Motor neuron (in vitro differentiated cells): ENCODE results near the gene SLC25A13. TPM values are rescaled to one million over a fixed set of nuclear protein-coding genes. Genes with fewer than 3 reads are reported as not detected.

ENCODE experiments used
- ATAC-seq, 8 experiments: fragments of 200-7000 bp; cut with Tn5 transposase; replicated peaks in 6 of 8; 2 replicates each; pipeline ENCODE4 v1.8.0; 2021; ENCODE audit warnings: mild to moderate bottlenecking in 8 of 8, moderate library complexity in 8 of 8
- H3K27ac ChIP-seq, 2 donors: fragments of 250-450 bp; sonication (Bioruptor Pico); 2 replicates each; pipeline ENCODE4 v1.9.0; 2021; ENCODE audit warnings: antibody characterized with exemption in 2 of 2, mild to moderate bottlenecking in 2 of 2, moderate library complexity in 1 of 2
- H3K4me1 ChIP-seq, 2 donors: fragments of 250-450 bp; sonication (Bioruptor Pico); replicated peaks in 1 of 2; 2 replicates each; pipeline ENCODE4 v1.6.1; 2021; ENCODE audit warnings: antibody characterized with exemption in 2 of 2, mild to moderate bottlenecking in 2 of 2, moderate library complexity in 1 of 2
- H3K4me3 ChIP-seq, 5 donors: fragments of 250-450 bp; sonication (Bioruptor Pico); 2 replicates each; pipeline ENCODE4 v1.9.0; 2021; ENCODE audit warnings: antibody characterized with exemption in 5 of 5, mild to moderate bottlenecking in 5 of 5, moderate library complexity in 4 of 5
- WGBS, 10 experiments: fragments of 450-650 bp; shearing (Covaris generic); methylation state at CpG; one replicate each; pipeline ENCODE4 v1.0.0; 2022; 5-methylcytosine and 5-hydroxymethylcytosine counted together
- in situ Hi-C, 9 experiments: fragments of 400-800 bp; cut with MboI; loops; one replicate each; pipeline ENCODE4 v1.15.0; 2021; ENCODE audit warnings: low sequenced_read_pairs in 9 of 9, low pct_unique_long_range_greater_than_20kb in 2 of 9; ENCODE audit not compliant: unreplicated experiment in 9 of 9
- total RNA-seq, 8 experiments: library from RNA; unstranded; fragments of 300-600 nt; gene quantifications; 2 replicates each; pipeline versions ENCODE4 v1.2.3 to v1.2.4, GENCODE V29; 2022

SLC25A13 gene
- total RNA-seq, 8 experiments from 2014 or later, result 18.1 to 46.9 (median 29.1) TPM

DNA sequence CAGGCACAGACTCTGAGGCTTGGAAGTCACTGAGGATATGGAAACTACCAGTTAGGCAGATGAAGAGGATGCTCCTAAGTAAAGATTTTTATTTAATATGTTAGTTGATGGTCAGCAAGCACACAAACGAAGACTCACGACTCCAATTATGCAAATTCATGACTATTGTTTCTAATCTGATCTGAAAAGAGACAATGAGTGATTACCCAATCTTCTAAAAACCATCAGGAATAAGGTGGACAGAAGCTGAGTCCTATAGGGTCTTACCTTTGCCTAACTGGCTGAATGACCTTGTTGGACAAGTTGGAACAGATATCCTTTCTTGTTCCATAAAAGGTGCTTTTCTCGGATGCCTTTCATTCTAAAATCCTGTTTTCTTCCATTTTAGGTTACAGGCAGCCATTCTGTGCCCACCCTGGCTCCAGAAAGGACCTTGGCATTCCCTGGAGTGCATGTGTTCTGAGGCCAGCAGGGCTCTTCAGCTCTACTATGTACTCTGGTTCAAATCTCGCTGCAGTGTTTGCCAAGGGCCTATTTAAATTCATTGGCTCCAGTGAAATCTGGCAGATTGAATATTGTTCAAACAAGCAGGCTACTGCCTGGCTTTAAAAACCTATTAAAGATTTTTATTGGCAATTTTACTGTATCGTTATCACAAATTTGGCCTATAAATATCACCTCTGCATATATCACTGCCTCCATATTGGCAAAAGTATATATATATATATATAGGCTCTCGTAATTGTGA lies 77.5 kb downstream of the SLC25A13 start:
- H3K4me1 ChIP-seq, result peaks cover 12 to 14% of the 10 kb centered on the region in 2 donors
- in situ Hi-C loops, result no loop called here
- H3K27ac ChIP-seq, result no peak overlapping the region
- no peak overlapping the region for H3K4me3 ChIP-seq
- 73 to 100% (median 91%) methylated on average over 2 to 6 of the region's 6 CpGs; no CpG with 5 or more reads in 1 of the 10 experiments for WGBS, 10 experiments
- no peak for ATAC-seq

DNA sequence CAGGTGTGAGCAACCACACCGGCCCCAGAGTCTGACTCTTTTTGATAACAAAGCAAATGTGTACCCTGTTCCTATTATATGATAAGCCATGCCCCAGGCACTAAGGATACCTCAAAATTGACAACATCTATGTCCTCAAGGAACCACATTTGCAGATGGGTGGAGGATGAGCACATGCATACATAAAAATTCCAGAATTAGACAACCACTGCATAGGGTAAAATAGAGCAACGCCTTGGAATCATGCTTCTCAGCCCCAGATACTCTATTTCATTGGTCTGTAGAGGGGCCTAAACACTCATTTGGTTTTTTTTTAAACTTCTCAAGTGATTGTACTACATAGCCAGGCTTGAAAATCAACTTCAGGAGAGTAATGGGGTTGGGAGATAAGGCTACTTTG lies 78.7 kb downstream of the SLC25A13 start:
- ATAC-seq, result peak in 3 of 8 experiments; percentile 63 to 93 (median 72)
- in situ Hi-C loops, result no loop called here
- 20 to 100% (median 80%) methylated on average over 1 to 2 of the region's 2 CpGs; no CpG with 5 or more reads in 5 of the 10 experiments for WGBS, 10 experiments
- Histone ChIP-seq H3K4me1 (peaks cover 14 to 16% of the 10 kb centered on the region in 2 donors), H3K4me3 (no peak overlapping the region), H3K27ac (no peak overlapping the region)

DNA sequence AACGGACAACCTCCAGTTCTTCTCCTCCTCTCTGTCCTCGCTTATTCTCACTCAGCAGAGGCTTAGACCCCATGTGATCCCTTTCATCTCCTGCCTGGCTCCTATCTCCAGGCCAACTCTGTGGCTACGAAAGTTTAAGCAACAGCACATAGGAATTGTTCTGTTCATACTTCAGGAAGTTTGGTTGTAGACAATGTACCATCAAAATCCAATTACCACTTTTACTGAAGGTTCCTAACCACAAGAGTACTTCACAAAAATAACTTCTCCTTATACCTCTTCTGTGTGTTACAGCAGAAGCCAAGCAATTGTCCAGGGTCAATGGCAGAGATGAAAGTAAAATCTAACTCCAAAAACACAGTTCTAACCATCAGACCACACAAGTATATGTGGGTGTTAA lies 80.0 kb downstream of the SLC25A13 start:
- no peak for ATAC-seq
- in situ Hi-C loops, result no loop called here
- Histone ChIP-seq H3K27ac (no peak overlapping the region), H3K4me3 (no peak overlapping the region), H3K4me1 (peaks cover 15 to 17% of the 10 kb centered on the region in 2 donors)
- WGBS, 10 experiments, result 82 to 100% (median 100%) methylated on average over 1 to 3 of the region's 3 CpGs

DNA sequence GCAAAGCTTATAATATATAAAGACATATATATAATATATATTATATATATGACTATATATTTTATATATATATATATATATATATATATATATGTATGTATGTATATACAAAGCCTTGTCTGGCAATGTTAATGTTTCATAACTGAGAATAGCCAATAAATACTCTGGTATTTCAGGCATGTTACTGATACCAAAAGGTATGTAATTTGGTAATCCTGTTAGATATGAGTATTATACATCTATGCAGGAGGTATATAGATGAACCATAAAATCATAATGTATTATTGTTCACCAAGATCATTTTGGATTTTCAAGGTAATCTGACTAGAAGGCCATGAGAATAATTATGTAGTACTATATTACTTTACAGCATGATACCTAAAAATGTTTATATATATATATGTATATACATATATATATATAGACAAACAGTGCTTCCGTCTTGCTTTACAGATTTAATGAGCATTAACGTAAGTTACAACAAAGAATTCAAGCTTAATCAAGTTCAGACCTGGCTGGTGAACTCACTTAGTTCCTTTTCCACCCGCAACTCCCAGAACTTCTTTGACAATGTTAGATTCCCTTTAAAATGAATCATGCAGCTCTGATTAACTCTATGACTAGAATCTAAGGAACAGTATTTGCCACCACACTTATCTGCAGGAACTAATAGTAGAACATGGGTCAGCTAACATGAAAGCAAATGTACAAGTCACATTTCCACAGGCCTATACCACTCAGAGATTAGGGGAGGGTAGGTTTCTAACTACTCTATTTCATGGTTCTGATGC lies 82.7 kb downstream of the SLC25A13 start:
- no peak for ATAC-seq
- in situ Hi-C loops, result no loop called here
- Histone ChIP-seq H3K4me3 (no peak overlapping the region), H3K4me1 (peaks cover 4 to 6% of the 10 kb centered on the region in 2 donors), H3K27ac (no peak overlapping the region)
- 71 to 100% (median 97%) methylated on average over 1 to 3 of the region's 3 CpGs; no CpG with 5 or more reads in 3 of the 10 experiments for WGBS, 10 experiments

DNA sequence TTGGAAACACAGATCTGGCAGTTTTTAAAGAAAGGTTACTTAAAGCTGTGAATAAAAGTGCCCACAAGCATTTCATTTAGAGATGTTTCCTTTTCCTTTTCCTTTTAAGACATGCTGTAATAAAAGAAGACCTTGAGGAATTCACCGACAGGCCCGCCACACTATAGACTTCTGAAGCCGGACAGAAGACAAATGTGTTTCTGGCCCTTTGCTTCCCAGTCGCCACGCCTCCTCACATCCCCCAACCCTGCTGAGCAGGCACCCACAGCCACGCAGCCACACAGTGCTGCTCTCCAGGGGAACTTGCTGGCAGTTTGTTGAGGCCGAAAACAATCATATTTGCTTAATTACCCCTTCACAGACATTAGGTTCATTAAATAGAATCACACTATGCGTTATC lies 83.4 kb downstream of the SLC25A13 start:
- ATAC-seq, result peak in 5 of 8 experiments; percentile 64 to 95 (median 78)
- Histone ChIP-seq H3K27ac (no peak overlapping the region), H3K4me1 (peaks cover 4 to 6% of the 10 kb centered on the region in 2 donors), H3K4me3 (no peak overlapping the region)
- in situ Hi-C loops, result no loop called here
- 32 to 97% (median 63%) methylated on average over 1 to 6 of the region's 8 CpGs; no CpG with 5 or more reads in 2 of the 10 experiments for WGBS, 10 experiments

DNA sequence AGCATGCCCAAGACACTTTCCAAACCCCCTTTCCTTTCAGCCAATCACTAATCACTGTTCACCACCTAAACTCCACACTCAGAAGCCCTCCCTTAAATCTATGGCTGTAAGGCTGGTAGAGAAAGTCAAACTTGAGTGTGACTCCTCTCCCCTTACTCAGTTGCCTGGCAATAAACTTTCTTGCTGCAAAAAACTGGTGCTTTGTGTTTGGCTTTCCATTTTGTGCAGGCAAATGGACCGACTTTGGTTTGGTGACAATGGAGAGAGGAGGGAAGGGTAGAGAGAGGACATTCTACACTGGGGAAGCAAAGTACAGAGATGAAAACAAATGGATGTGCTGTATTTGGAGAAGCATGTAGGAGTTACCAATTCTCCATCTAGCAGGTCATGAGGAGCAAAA lies 84.9 kb downstream of the SLC25A13 start:
- 100% methylated on average over 1 of the region's 1 CpG; no CpG with 5 or more reads in 4 of the 10 experiments for WGBS, 10 experiments
- in situ Hi-C loops, result no loop called here
- ATAC-seq, result no peak
- Histone ChIP-seq H3K4me1 (peaks cover 4 to 6% of the 10 kb centered on the region in 2 donors), H3K27ac (no peak overlapping the region), H3K4me3 (no peak overlapping the region)

DNA sequence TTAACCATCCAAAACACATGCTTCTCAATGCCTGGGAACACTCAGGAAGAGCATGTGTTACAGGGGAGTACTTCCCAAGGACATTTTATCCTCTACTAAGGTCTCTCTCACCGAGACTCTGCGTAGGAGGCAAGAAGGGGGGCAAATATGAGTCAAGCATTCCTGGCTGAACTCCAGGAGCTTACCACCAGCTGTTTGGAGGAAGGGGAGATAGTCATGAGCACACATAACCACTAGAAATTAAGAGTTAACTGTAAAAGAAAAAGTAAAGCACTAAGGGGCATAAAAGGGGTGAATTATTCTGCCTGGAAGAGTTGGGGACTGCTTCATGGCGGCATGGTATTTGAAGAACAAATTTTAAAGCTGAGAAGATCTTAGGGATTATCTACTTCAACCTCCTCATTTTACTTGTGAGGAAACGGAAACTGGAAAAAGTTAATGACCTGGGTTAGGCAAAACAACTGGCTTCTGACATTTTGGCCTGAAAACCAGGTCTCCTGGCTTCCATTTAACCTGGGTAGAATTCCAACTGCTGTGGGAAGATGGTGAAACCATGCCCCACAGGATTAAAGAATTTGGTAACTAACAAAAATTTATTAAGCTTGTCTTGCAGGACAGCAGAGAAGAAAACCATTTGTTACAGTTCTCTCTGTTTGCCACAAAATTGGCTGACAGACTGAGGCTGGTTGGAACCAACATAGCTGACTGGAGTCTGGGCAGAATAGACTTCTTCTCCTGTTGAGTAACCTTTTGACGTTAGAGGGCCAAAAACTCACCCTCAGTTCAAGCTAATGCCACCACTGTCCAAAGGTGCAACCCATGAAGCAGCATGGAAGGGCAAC lies 85.5 kb downstream of the SLC25A13 start:
- Histone ChIP-seq H3K4me1 (peaks cover 4 to 6% of the 10 kb centered on the region in 2 donors), H3K4me3 (no peak overlapping the region), H3K27ac (no peak overlapping the region)
- ATAC-seq, result no peak
- in situ Hi-C loops, result no loop called here
- 19 to 95% (median 74%) methylated on average over 3 to 5 of the region's 5 CpGs; no CpG with 5 or more reads in 1 of the 10 experiments for WGBS, 10 experiments

DNA sequence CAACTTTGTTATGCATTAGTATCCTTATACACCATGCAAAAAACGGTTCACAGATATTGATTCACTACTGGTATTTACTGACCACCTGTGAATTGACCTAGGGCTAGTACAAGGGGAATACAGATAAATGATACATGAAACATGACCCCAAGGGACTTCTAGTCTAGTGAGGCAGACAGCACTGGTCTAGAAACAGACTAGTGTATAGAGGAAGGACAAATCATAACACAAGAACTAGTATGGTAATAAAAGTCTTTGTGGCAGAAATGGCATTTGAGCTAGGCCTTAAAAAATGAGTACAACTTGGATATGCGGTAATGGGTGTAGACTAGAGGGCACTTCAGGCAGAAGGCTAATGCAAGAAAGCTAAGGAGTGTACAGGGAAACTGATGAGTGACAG lies 86.6 kb downstream of the SLC25A13 start:
- Histone ChIP-seq H3K4me1 (peaks cover 4 to 6% of the 10 kb centered on the region in 2 donors), H3K27ac (no peak overlapping the region), H3K4me3 (no peak overlapping the region)
- in situ Hi-C loops, result no loop called here
- 60 to 100% (median 92%) methylated on average over 1 to 2 of the region's 2 CpGs; no CpG with 5 or more reads in 1 of the 10 experiments for WGBS, 10 experiments
- ATAC-seq, result peak in 1 of 8 experiments; percentile 26

DNA sequence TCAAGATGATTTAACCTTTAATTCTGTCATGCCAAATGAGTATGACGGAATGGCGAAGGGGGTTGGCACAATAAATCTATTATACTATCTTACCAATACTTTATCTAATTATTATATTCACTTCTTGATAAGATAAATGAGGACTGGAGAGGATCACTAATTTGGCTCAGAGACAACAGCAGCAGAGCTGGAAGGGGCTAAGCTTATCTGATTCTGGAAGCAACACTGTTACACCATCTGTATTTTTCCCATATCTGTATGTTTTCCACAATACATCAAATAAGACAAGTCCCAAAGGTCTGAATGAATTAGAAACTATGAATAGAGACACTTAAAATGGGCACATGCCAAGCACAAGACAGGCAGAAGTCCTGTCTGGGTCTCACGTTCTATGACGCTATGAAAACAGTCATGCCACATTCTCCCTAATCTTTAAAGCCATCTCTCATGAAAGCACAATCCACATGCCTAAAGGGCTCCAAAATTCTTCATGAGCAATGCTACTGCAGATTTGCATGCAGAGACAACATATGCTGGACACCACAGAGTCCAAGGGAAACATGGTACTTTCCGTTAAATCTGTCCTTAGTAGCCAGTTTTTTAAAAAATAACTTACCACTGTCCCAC lies 88.3 kb downstream of the SLC25A13 start:
- H3K4me1 ChIP-seq, result peaks cover 4 to 6% of the 10 kb centered on the region in 2 donors
- in situ Hi-C loops, result no loop called here
- ATAC-seq, result no peak
- WGBS, 10 experiments, result 80 to 100% (median 98%) methylated on average over 1 to 5 of the region's 5 CpGs
- no peak overlapping the region for H3K27ac ChIP-seq
- no peak overlapping the region for H3K4me3 ChIP-seq

DNA sequence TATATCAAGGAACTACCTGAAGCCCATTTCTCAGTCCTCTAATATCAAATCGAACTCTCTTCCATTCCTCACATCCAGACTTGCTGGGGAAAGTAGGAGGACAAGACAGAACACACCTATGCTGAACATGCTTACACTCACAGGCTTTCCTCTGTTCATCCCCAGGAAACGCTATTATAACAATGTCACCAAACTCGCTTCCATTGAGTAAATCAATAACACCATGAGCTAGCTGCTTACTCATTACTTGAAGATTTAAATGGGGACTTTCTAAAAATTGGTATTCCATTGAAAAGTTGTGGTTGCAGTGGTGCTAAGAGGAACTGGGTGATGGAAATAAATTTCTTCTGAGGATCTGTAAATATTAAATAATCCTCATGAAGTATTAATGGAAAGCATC lies 88.8 kb downstream of the SLC25A13 start:
- ATAC-seq, result no peak
- WGBS, 10 experiments, result 78 to 100% (median 92%) methylated on average over 2 to 3 of the region's 3 CpGs; no CpG with 5 or more reads in 2 of the 10 experiments
- peaks cover 0 to 2% of the 10 kb centered on the region in 2 donors for H3K4me1 ChIP-seq
- in situ Hi-C loops, result no loop called here
- no peak overlapping the region for H3K4me3 ChIP-seq
- H3K27ac ChIP-seq, result no peak overlapping the region

DNA sequence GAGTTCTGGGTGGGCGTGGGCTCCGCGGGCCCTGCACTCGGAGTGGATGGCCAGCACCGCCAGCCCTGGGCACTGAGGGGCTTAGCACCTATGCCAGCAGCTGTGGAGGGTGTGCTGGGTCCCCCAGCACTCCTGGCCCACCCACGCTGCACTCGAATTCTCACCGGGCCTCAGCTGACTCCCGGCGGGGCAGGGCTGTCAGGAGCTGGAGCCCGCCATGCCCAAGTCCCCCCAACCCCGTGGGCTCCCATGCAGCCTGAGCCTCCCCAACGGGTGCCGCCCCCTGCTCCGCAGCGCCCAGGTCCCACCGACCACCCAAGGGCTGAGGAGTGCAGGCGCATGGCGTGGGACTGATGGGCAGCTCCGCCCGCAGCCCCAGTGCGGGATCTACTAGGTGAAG lies 93.1 kb downstream of the SLC25A13 start:
- in situ Hi-C loops, result no loop called here
- no peak for ATAC-seq
- 80% methylated on average over 2 of the region's 22 CpGs; no CpG with 5 or more reads in 9 of the 10 experiments for WGBS, 10 experiments
- no peak overlapping the region for H3K4me3 ChIP-seq
- no peak overlapping the region for H3K27ac ChIP-seq
- H3K4me1 ChIP-seq, result no peaks in the 10 kb centered on the region

DNA sequence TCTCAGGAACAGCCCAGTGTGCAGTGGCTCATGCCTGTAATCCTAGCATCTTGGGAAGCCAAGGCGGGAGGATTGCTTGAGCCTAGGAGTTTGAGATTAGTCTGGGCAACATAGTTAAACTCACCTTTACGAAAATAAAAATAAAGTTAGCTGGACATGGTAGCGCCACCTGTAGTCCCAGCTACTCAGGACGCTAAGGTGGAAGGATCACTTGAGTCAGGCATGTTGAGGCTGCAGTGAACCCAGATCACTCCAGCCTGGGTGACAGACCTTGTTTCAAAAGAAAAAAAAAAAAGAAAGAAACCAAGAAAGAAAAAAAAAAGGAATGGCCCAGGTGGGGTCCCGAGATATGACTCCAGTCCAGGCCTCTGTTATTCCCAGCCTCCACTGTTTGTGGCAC lies 96.6 kb downstream of the SLC25A13 start:
- Histone ChIP-seq H3K4me3 (no peak overlapping the region), H3K4me1 (no peaks in the 10 kb centered on the region), H3K27ac (no peak overlapping the region)
- ATAC-seq, result no peak
- 91 to 100% (median 99%) methylated on average over 1 to 5 of the region's 5 CpGs; no CpG with 5 or more reads in 2 of the 10 experiments for WGBS, 10 experiments
- in situ Hi-C loops, result no loop called here
